HEK293 (cell line): ENCODE results near the gene RNF13.

ENCODE experiments used
- CTCF ChIA-PET: fragments of 350-600 bp; formaldehyde crosslinking; extraction: SDS; loops from one replicate; lab custom pipeline; 2021; ENCODE audit warnings: antibody characterized with exemption; lab: Yijun Ruan, JAX
- POLR2A ChIA-PET: fragments of 300-600 bp; formaldehyde crosslinking; extraction: SDS; loops from one replicate; lab custom pipeline; 2020; ENCODE audit warnings: antibody characterized with exemption, inconsistent platforms; lab: Yijun Ruan, JAX
- H3K27ac ChIP-seq: fragments of 200-500 bp; sonication (Bioruptor generic); 2 replicates; pipeline ENCODE4 v1.5.1; 2014; ENCODE audit warnings: low read depth, low read length, control low read depth, inconsistent platforms; ENCODE audit errors: extremely low read depth
- H3K36me3 ChIP-seq, 2 experiments: fragments of 200-500 bp in 1 of 2; sonication (Bioruptor generic) in 1 of 2; 1 replicate in 1 of 2; 2 replicates in 1 of 2; pipeline ENCODE4 v1.5.1; 2014 to 2017; ENCODE audit warnings: inconsistent platforms in 2 of 2, low read length in 2 of 2; ENCODE audit not compliant: control insufficient read depth in 2 of 2, insufficient read depth in 1 of 2
- H3K4me1 ChIP-seq: fragments of 200-500 bp; sonication (Bioruptor generic); 2 replicates; pipeline ENCODE4 v1.5.1; 2014; ENCODE audit warnings: mild to moderate bottlenecking, low read length, inconsistent platforms; ENCODE audit not compliant: control insufficient read depth, insufficient read depth
- H3K4me3 ChIP-seq: 2 replicates; pipeline ENCODE4 v1.5.1; 2011; ENCODE audit warnings: low read depth, mild to moderate bottlenecking, control low read depth, low read length, moderate library complexity
- H3K9me3 ChIP-seq: fragments of 200-500 bp; sonication (Bioruptor generic); 2 replicates; pipeline ENCODE4 v1.5.1; 2014; ENCODE audit warnings: low read depth, low read length, inconsistent platforms; ENCODE audit not compliant: control insufficient read depth, insufficient read depth
- BCL11A ChIP-seq: fragments of 450-650 bp; formaldehyde crosslinking; IDR thresholded peaks from 2 replicates; pipeline ENCODE4 v1.5.1; 2016; ENCODE audit warnings: low read depth, missing biosample characterization, missing genetic modification characterization
- EGR2 ChIP-seq: fragments of 450-650 bp; formaldehyde crosslinking; IDR thresholded peaks from 2 replicates; pipeline ENCODE4 v1.5.1; 2016; ENCODE audit warnings: low read depth, missing biosample characterization, missing genetic modification characterization
- SETDB1 ChIP-seq: IDR thresholded peaks from one replicate; pipeline ENCODE4 v1.6.1; 2017; ENCODE audit warnings: mild to moderate bottlenecking, low read length, moderate library complexity, mixed read lengths; ENCODE audit not compliant: insufficient read length
- ZNF2 ChIP-seq: fragments of 450-650 bp; formaldehyde crosslinking; IDR thresholded peaks from 2 replicates; pipeline ENCODE4 v1.5.1; 2016; ENCODE audit warnings: missing biosample characterization, missing genetic modification characterization
- ZNF274 ChIP-seq, 2 experiments: fragments of 200-500 bp in 1 of 2; fragments of 450-650 bp in 1 of 2; sonication (Bioruptor generic) in 1 of 2; formaldehyde crosslinking in 1 of 2; IDR thresholded peaks; 2 replicates each; pipeline versions ENCODE4 v1.5.1 to v1.6.1; 2014 to 2016; ENCODE audit warnings: borderline replicate concordance in 1 of 2, inconsistent platforms in 1 of 2, low read length in 1 of 2, missing biosample characterization in 1 of 2, missing genetic modification characterization in 1 of 2
- ZNF394 ChIP-seq: fragments of 450-650 bp; formaldehyde crosslinking; IDR thresholded peaks from 2 replicates; pipeline ENCODE4 v1.5.1; 2016; ENCODE audit warnings: missing biosample characterization, missing genetic modification characterization, mild to moderate bottlenecking, moderate library complexity, borderline replicate concordance
- ZNF585B ChIP-seq: fragments of 450-650 bp; formaldehyde crosslinking; IDR thresholded peaks from 2 replicates; pipeline ENCODE4 v1.5.1; 2016; ENCODE audit warnings: missing biosample characterization, missing genetic modification characterization
- ZNF776 ChIP-seq: fragments of 450-650 bp; formaldehyde crosslinking; IDR thresholded peaks from 2 replicates; pipeline ENCODE4 v1.5.0; 2017; ENCODE audit warnings: missing biosample characterization, missing genetic modification characterization, borderline replicate concordance
- ZNF792 ChIP-seq: fragments of 450-650 bp; formaldehyde crosslinking; IDR thresholded peaks from 2 replicates; pipeline ENCODE4 v1.5.1; 2016; ENCODE audit warnings: missing biosample characterization, missing genetic modification characterization
- TF ChIP-seq, protein P1 (sequence below): fragments of 450-650 bp; formaldehyde crosslinking; optimal IDR thresholded peaks from 2 replicates; pipeline ENCODE3; 2016; ENCODE audit warnings: missing biosample characterization, mild to moderate bottlenecking, missing genetic modification characterization
- TF ChIP-seq, protein P2 (sequence below): fragments of 450-650 bp; formaldehyde crosslinking; IDR thresholded peaks from 2 replicates; pipeline ENCODE4 v1.5.1; 2016; ENCODE audit warnings: missing biosample characterization, missing genetic modification characterization
- TF ChIP-seq, protein P3 (sequence below): fragments of 450-650 bp; formaldehyde crosslinking; IDR thresholded peaks from 2 replicates; pipeline ENCODE4; 2016; ENCODE audit warnings: missing biosample characterization, missing genetic modification characterization
- TF ChIP-seq, protein P4 (sequence below): fragments of 450-650 bp; formaldehyde crosslinking; IDR thresholded peaks from 2 replicates; pipeline ENCODE4 v1.5.1; 2016; ENCODE audit warnings: missing biosample characterization, missing genetic modification characterization
- TF ChIP-seq, protein P5 (sequence below): fragments of 450-650 bp; formaldehyde crosslinking; IDR thresholded peaks from 2 replicates; pipeline ENCODE4 v1.5.1; 2016; ENCODE audit warnings: missing biosample characterization, missing genetic modification characterization
- TF ChIP-seq, protein P6 (sequence below): fragments of 450-650 bp; formaldehyde crosslinking; IDR thresholded peaks from 2 replicates; pipeline ENCODE4 v1.5.1; 2016; ENCODE audit warnings: missing biosample characterization, missing genetic modification characterization, borderline replicate concordance

The RNF13 gene

DNA sequence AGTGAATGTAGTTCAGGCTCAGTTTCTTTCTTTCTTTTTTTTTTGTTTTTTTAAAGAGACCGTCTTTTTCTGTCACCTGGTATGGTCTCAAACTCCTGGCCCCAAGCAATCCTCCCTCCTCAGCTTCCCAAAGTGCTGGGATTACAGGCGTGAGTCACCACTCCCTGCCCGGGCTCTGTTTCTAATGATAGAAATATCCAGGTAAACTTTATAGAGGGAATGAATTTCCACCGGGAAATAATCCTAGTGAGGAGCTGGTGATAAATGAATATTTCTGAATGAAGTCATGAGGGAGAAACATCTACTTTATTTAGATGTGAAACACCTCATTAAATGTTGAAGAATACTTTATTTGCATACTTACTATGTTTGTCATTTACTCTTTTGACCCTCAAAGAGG, 7.2 kb downstream of the RNF13 start:
- Histone ChIP-seq H3K4me1 (no peaks in the 10 kb centered on the region; the same call in none of the 2 replicates), H3K9me3 (no peaks in the 10 kb centered on the region), H3K36me3 (no peaks in the 10 kb centered on the region), H3K27ac (no peak overlapping the region), H3K4me3 (no peak overlapping the region)
- POLR2A ChIA-PET = no interaction called here
- TF ChIP-seq, protein P1, sequence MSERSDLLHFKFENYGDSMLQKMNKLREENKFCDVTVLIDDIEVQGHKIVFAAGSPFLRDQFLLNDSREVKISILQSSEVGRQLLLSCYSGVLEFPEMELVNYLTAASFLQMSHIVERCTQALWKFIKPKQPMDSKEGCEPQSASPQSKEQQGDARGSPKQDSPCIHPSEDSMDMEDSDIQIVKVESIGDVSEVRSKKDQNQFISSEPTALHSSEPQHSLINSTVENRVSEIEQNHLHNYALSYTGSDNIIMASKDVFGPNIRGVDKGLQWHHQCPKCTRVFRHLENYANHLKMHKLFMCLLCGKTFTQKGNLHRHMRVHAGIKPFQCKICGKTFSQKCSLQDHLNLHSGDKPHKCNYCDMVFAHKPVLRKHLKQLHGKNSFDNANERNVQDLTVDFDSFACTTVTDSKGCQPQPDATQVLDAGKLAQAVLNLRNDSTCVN (tag by site-specific recombination) = no peak
- TF ChIP-seq, protein P2, sequence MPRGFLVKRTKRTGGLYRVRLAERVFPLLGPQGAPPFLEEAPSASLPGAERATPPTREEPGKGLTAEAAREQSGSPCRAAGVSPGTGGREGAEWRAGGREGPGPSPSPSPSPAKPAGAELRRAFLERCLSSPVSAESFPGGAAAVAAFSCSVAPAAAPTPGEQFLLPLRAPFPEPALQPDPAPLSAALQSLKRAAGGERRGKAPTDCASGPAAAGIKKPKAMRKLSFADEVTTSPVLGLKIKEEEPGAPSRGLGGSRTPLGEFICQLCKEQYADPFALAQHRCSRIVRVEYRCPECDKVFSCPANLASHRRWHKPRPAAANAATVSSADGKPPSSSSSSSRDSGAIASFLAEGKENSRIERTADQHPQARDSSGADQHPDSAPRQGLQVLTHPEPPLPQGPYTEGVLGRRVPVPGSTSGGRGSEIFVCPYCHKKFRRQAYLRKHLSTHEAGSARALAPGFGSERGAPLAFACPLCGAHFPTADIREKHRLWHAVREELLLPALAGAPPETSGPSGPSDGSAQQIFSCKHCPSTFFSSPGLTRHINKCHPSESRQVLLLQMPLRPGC (tag by site-specific recombination) = no peak
- TF ChIP-seq SETDB1 (no peak), ZNF2 (tag by site-specific recombination) (no peak), ZNF274 (IDR thresholded peaks at IDR 0.05; ENCODE audit: low read length) (no peak), ZNF274 (tag by site-specific recombination; IDR thresholded peaks at IDR 0.05; ENCODE audit: borderline replicate concordance) (no peak)
- TF ChIP-seq, protein P3, sequence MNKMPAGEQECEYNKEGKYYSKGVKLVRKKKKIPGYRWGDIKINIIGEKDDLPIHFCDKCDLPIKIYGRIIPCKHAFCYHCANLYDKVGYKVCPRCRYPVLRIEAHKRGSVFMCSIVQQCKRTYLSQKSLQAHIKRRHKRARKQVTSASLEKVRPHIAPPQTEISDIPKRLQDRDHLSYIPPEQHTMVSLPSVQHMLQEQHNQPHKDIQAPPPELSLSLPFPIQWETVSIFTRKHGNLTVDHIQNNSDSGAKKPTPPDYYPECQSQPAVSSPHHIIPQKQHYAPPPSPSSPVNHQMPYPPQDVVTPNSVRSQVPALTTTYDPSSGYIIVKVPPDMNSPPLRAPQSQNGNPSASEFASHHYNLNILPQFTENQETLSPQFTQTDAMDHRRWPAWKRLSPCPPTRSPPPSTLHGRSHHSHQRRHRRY (tag by site-specific recombination) = no peak
- TF ChIP-seq, protein P4, sequence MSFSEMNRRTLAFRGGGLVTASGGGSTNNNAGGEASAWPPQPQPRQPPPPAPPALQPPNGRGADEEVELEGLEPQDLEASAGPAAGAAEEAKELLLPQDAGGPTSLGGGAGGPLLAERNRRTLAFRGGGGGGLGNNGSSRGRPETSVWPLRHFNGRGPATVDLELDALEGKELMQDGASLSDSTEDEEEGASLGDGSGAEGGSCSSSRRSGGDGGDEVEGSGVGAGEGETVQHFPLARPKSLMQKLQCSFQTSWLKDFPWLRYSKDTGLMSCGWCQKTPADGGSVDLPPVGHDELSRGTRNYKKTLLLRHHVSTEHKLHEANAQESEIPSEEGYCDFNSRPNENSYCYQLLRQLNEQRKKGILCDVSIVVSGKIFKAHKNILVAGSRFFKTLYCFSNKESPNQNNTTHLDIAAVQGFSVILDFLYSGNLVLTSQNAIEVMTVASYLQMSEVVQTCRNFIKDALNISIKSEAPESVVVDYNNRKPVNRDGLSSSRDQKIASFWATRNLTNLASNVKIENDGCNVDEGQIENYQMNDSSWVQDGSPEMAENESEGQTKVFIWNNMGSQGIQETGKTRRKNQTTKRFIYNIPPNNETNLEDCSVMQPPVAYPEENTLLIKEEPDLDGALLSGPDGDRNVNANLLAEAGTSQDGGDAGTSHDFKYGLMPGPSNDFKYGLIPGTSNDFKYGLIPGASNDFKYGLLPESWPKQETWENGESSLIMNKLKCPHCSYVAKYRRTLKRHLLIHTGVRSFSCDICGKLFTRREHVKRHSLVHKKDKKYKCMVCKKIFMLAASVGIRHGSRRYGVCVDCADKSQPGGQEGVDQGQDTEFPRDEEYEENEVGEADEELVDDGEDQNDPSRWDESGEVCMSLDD = no peak
- CTCF ChIA-PET = interaction anchor here (3.2 kb wide), 1 partner anchor 12 kb away, joined by 25 read pairs; no protein-coding TSS in a partner anchor

DNA sequence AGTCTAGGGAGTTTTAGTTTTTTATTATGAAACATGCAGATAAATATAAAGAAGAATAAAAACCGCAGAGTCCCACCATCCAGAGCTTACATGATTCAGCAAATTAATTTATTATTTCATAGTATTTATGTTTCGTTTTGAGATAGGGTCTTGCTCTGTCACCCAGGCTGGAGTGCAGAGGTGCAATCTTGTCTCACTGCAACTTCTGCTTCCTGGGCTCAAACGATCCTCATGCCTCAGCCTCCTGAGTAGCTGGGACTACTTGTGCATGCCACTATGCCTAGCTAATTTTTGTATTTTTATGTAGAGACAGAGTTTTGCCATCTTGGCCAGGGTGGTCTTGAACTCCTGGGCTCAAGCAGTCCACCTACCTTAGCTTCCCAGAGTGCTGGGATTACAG, 13.6 kb downstream of the RNF13 start:
- H3K36me3 ChIP-seq = no peaks in the 10 kb centered on the region
- H3K9me3 ChIP-seq = no peaks in the 10 kb centered on the region
- TF ChIP-seq ZNF792 (tag by site-specific recombination) (no peak), EGR2 (tag by site-specific recombination) (no peak), ZNF776 (no peak)
- TF ChIP-seq, protein P3 (tag by site-specific recombination) = no peak
- TF ChIP-seq, protein P5, sequence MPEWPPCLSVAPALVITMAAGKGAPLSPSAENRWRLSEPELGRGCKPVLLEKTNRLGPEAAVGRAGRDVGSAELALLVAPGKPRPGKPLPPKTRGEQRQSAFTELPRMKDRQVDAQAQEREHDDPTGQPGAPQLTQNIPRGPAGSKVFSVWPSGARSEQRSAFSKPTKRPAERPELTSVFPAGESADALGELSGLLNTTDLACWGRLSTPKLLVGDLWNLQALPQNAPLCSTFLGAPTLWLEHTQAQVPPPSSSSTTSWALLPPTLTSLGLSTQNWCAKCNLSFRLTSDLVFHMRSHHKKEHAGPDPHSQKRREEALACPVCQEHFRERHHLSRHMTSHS (tag by site-specific recombination) = no peak
- H3K4me1 ChIP-seq = no peaks in the 10 kb centered on the region
- H3K4me3 ChIP-seq = no peak overlapping the region
- POLR2A ChIA-PET = no interaction called here
- CTCF ChIA-PET = interaction anchor here (0.8 kb wide), 1 partner anchor 12 kb away, joined by 3 read pairs; no protein-coding TSS in a partner anchor
- H3K27ac ChIP-seq = no peak overlapping the region

DNA sequence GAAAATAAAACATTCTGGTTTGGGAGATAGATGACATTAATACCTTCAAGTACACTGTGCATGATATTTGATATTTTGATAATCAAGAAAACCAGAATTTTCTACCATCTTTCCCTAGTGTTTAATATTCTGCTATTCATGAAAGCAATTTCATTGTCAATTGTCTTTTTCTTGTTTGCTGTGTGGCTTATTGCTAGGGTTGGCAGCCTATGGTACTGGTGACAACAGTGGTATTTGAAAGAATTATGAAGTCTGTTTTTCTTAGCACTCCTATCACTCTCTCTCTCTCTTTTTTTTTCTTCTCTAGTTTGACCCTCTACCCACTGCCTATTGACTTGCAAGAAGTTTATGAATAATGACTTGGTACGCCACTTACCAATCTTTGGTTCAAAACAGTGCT, 15.4 kb downstream of the RNF13 start:
- CTCF ChIA-PET = no interaction called here
- H3K9me3 ChIP-seq = no peaks in the 10 kb centered on the region
- no peak overlapping the region for H3K27ac ChIP-seq
- no peaks in the 10 kb centered on the region for H3K4me1 ChIP-seq
- H3K4me3 ChIP-seq = no peak overlapping the region
- POLR2A ChIA-PET = no interaction called here
- H3K36me3 ChIP-seq = no peaks in the 10 kb centered on the region
- TF ChIP-seq ZNF394 (tag by site-specific recombination) = no peak
- no peak for TF ChIP-seq ZNF585B (tag by site-specific recombination)
- TF ChIP-seq, protein P6, sequence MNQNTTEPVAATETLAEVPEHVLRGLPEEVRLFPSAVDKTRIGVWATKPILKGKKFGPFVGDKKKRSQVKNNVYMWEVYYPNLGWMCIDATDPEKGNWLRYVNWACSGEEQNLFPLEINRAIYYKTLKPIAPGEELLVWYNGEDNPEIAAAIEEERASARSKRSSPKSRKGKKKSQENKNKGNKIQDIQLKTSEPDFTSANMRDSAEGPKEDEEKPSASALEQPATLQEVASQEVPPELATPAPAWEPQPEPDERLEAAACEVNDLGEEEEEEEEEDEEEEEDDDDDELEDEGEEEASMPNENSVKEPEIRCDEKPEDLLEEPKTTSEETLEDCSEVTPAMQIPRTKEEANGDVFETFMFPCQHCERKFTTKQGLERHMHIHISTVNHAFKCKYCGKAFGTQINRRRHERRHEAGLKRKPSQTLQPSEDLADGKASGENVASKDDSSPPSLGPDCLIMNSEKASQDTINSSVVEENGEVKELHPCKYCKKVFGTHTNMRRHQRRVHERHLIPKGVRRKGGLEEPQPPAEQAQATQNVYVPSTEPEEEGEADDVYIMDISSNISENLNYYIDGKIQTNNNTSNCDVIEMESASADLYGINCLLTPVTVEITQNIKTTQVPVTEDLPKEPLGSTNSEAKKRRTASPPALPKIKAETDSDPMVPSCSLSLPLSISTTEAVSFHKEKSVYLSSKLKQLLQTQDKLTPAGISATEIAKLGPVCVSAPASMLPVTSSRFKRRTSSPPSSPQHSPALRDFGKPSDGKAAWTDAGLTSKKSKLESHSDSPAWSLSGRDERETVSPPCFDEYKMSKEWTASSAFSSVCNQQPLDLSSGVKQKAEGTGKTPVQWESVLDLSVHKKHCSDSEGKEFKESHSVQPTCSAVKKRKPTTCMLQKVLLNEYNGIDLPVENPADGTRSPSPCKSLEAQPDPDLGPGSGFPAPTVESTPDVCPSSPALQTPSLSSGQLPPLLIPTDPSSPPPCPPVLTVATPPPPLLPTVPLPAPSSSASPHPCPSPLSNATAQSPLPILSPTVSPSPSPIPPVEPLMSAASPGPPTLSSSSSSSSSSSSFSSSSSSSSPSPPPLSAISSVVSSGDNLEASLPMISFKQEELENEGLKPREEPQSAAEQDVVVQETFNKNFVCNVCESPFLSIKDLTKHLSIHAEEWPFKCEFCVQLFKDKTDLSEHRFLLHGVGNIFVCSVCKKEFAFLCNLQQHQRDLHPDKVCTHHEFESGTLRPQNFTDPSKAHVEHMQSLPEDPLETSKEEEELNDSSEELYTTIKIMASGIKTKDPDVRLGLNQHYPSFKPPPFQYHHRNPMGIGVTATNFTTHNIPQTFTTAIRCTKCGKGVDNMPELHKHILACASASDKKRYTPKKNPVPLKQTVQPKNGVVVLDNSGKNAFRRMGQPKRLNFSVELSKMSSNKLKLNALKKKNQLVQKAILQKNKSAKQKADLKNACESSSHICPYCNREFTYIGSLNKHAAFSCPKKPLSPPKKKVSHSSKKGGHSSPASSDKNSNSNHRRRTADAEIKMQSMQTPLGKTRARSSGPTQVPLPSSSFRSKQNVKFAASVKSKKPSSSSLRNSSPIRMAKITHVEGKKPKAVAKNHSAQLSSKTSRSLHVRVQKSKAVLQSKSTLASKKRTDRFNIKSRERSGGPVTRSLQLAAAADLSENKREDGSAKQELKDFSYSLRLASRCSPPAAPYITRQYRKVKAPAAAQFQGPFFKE = no peak
- no peak for TF ChIP-seq BCL11A (tag by site-specific recombination)
- TF ChIP-seq EGR2 (tag by site-specific recombination) = no peak
